Smooth muscle cell (in vitro differentiated cells): ENCODE data around the gene MYORG. TPM values are rescaled to one million over a fixed set of nuclear protein-coding genes. Genes with fewer than 3 reads are reported as not detected.

Source experiments
- DNase-seq: peaks from one replicate; lab custom pipeline; 2025; ENCODE audit not compliant: unreplicated experiment; lab: John Stamatoyannopoulos, UW
- H2AFZ ChIP-seq: fragments of 200-600 bp; sonication (generic); 2 replicates; pipeline ENCODE4 v1.6.0; 2016; ENCODE audit warnings: antibody characterized with exemption, low read depth, mild to moderate bottlenecking
- H3F3A ChIP-seq: fragments of 200-600 bp; sonication (generic); 2 replicates; pipeline ENCODE4 v1.6.0; 2017; ENCODE audit warnings: antibody characterized with exemption, low read depth
- H3K27ac ChIP-seq: fragments of 200-600 bp; sonication (generic); 2 replicates; pipeline ENCODE4 v1.5.1; 2016; ENCODE audit warnings: low read depth, mild to moderate bottlenecking
- H3K27me3 ChIP-seq: fragments of 200-600 bp; sonication (generic); 2 replicates; pipeline ENCODE4 v1.6.1; 2016; ENCODE audit warnings: low read depth, mild to moderate bottlenecking
- H3K36me3 ChIP-seq: fragments of 200-600 bp; sonication (generic); 2 replicates; pipeline ENCODE4 v1.5.1; 2016; ENCODE audit warnings: low read depth
- H3K4me1 ChIP-seq: fragments of 200-600 bp; sonication (generic); 2 replicates; pipeline ENCODE4 v1.5.1; 2016; ENCODE audit warnings: low read depth
- H3K4me2 ChIP-seq: fragments of 200-600 bp; sonication (generic); 2 replicates; pipeline ENCODE4 v1.6.0; 2016; ENCODE audit warnings: mild to moderate bottlenecking
- H3K4me3 ChIP-seq: fragments of 200-600 bp; sonication (generic); 2 replicates; pipeline ENCODE4 v1.5.1; 2016; ENCODE audit warnings: mild to moderate bottlenecking
- H3K79me2 ChIP-seq: fragments of 200-600 bp; sonication (generic); 2 replicates; pipeline ENCODE4 v1.6.0; 2016; ENCODE audit warnings: low read depth, mild to moderate bottlenecking
- H3K9ac ChIP-seq: fragments of 200-600 bp; sonication (generic); 2 replicates; pipeline ENCODE4 v1.6.0; 2016; ENCODE audit warnings: low read depth
- H3K9me3 ChIP-seq: fragments of 200-600 bp; sonication (generic); replicated peaks from 2 replicates; pipeline ENCODE4 v1.5.1; 2016; ENCODE audit warnings: low read depth
- H4K20me1 ChIP-seq: fragments of 200-600 bp; sonication (generic); 2 replicates; pipeline ENCODE4 v1.6.0; 2016; ENCODE audit warnings: low read depth
- CTCF ChIP-seq: fragments of 200-600 bp; sonication (generic); IDR thresholded peaks from 2 replicates; pipeline ENCODE4 v1.5.1; 2017; ENCODE audit warnings: borderline replicate concordance, mild to moderate bottlenecking, antibody characterized with exemption; ENCODE audit not compliant: insufficient read depth, poor library complexity, severe bottlenecking
- WGBS: methylation state at CpG from one replicate; pipeline ENCODE4 v1.1.7; 2016; ENCODE audit warnings: low lambda C conversion rate; 5-methylcytosine and 5-hydroxymethylcytosine counted together
- polyA plus RNA-seq: library from polyadenylated mRNA; unstranded; fragments of >200 nt; fragmentation: Nextera tagmentation; extraction: Ambion mirVana; gene quantifications from 2 replicates; pipeline ENCODE4 v1.2.1, GENCODE V29; 2016
- small RNA-seq: library from RNA; depleted of rRNA; stranded (forward); fragments of <200 nt; gene quantifications from one replicate; pipeline ENCODE3, GENCODE V24; 2014
- total RNA-seq: library from RNA; depleted of rRNA; stranded (reverse); fragments of >200 nt; gene quantifications from 2 replicates; pipeline ENCODE4 v1.2.3, GENCODE V29; 2014

Gene MYORG
- total and polyA plus RNA-seq, 2 experiments from 2014 or later: 4.2 to 5.2 TPM

- H3K27me3 ChIP-seq: no peaks in the 10 kb centered on the region
- WGBS: 95% methylated on average over 44 of the region's 44 CpGs
- no peaks in the 10 kb centered on the region for H4K20me1 ChIP-seq
- no peak overlapping the region for H3K4me2 ChIP-seq
- no peak for TF ChIP-seq CTCF
- H3K36me3 ChIP-seq: no peaks in the 10 kb centered on the region
- H3K9ac ChIP-seq: no peak overlapping the region
- H3K9me3 ChIP-seq: no peaks in the 10 kb centered on the region
- no peaks in the 10 kb centered on the region for H3K79me2 ChIP-seq
- H3K4me3 ChIP-seq: no peak overlapping the region
- DNase-seq: no peak
- H3K4me1 ChIP-seq: no peaks in the 10 kb centered on the region
- H3F3A ChIP-seq: no peaks in the 10 kb centered on the region
- no peak overlapping the region for H2AFZ ChIP-seq
- H3K27ac ChIP-seq: no peak overlapping the region
Observed at GRCh38 chr9:34318163-34318790, 58.4 kb downstream of the MYORG start.

GRCh38 chr9:34317436-34317835, 59.3 kb downstream of the MYORG start:
- Histone ChIP-seq H3K9me3 (no peaks in the 10 kb centered on the region), H3K4me1 (no peaks in the 10 kb centered on the region), H3K36me3 (no peaks in the 10 kb centered on the region), H3K4me3 (no peak overlapping the region), H4K20me1 (no peaks in the 10 kb centered on the region), H3K4me2 (no peak overlapping the region), H2AFZ (no peak overlapping the region), H3K27me3 (no peaks in the 10 kb centered on the region), H3K79me2 (no peaks in the 10 kb centered on the region), H3F3A (no peaks in the 10 kb centered on the region), H3K9ac (no peak overlapping the region), H3K27ac (no peak overlapping the region)
- no peak for TF ChIP-seq CTCF
- WGBS: 91% methylated on average over 2 of the region's 2 CpGs
- DNase-seq: no peak

Small RNA genes within 50 kb of the gene (small RNA-seq; reads per million reads assigned to genes)
- gene RF00019: not detected

Other genes starting within 250 kb of the MYORG start
- gene UBAP1, start 197.9 kb downstream of the MYORG start, total RNA-seq: 36.6 and 45.0 TPM in 2 replicates
- gene UBAP1, start 197.9 kb downstream of the MYORG start, polyA plus RNA-seq: 49.9 and 55.0 TPM in 2 replicates
- gene KIF24, start 47.6 kb downstream of the MYORG start, total RNA-seq: 1.2 and 1.4 TPM in 2 replicates
- gene KIF24, start 47.6 kb downstream of the MYORG start, polyA plus RNA-seq: 0.51 and 0.91 TPM in 2 replicates
- 28.1 and 32.4 TPM in 2 replicates for gene NUDT2, start 47.3 kb downstream of the MYORG start, total RNA-seq
- gene NUDT2, start 47.3 kb downstream of the MYORG start, polyA plus RNA-seq: 32.8 and 36.1 TPM in 2 replicates
- 13.3 and 21.0 TPM in 2 replicates for gene FAM219A, start 81.7 kb upstream of the MYORG start, total RNA-seq
- 29.4 and 29.5 TPM in 2 replicates for gene FAM219A, start 81.7 kb upstream of the MYORG start, polyA plus RNA-seq
- 0.13 TPM in 1 of 2 replicates, not detected in the other for gene DNAI1, start 81.9 kb upstream of the MYORG start, total RNA-seq
- gene DNAI1, start 81.9 kb upstream of the MYORG start, polyA plus RNA-seq: 0.31 TPM in 1 of 2 replicates, not detected in the other
- gene ENHO, start 146.1 kb upstream of the MYORG start, total RNA-seq: not detected in 2 replicates
- gene ENHO, start 146.1 kb upstream of the MYORG start, polyA plus RNA-seq: 0.97 and 1.7 TPM in 2 replicates
- 4.3 and 8.6 TPM in 2 replicates for gene CNTFR, start 212.8 kb upstream of the MYORG start, total RNA-seq
- 16.4 and 17.8 TPM in 2 replicates for gene CNTFR, start 212.8 kb upstream of the MYORG start, polyA plus RNA-seq
- gene RPP25L, start 235.2 kb upstream of the MYORG start, total RNA-seq: 10.9 and 11.3 TPM in 2 replicates
- 20.9 and 27.5 TPM in 2 replicates for gene RPP25L, start 235.2 kb upstream of the MYORG start, polyA plus RNA-seq
- gene DCTN3, start 243.6 kb upstream of the MYORG start, total RNA-seq: 76.4 and 87.6 TPM in 2 replicates
- 142 and 164 TPM in 2 replicates for gene DCTN3, start 243.6 kb upstream of the MYORG start, polyA plus RNA-seq